ENCODE data around the gene BNIP3.
"Not testable (repeated sequence)": the region's sequence is repeated elsewhere in the genome, so short reads cannot be mapped to it uniquely, and the experiment has no call there.

Gene BNIP3

GRCh38 chr10:131977323-131978096 lies 4.2 kb downstream of the BNIP3 start:
- DNase-seq = no peak

GRCh38 chr10:131975796-131976195 lies 5.9 kb downstream of the BNIP3 start:
- no peak for DNase-seq

GRCh38 chr10:131975003-131975402 lies 6.7 kb downstream of the BNIP3 start:
- DNase-seq = no peak

- no peak for DNase-seq
Measured at GRCh38 chr10:131974034-131974817, 7.5 kb downstream of the BNIP3 start.

- no peak for DNase-seq
Measured at GRCh38 chr10:131973160-131973951, 8.4 kb downstream of the BNIP3 start.

GRCh38 chr10:131972474-131973071 lies 9.2 kb downstream of the BNIP3 start:
- no peak for DNase-seq

- no peak for DNase-seq
Measured at GRCh38 chr10:131971591-131971990, 10.1 kb downstream of the BNIP3 start.

GRCh38 chr10:131970946-131971345 lies 10.8 kb downstream of the BNIP3 start:
- no peak for DNase-seq

GRCh38 chr10:131968949-131969348 lies 12.8 kb downstream of the BNIP3 start:
- DNase-seq = no peak

- DNase-seq = no peak
Measured at GRCh38 chr10:131964298-131964697, 17.4 kb downstream of the BNIP3 start.

- DNase-seq = no peak
Measured at GRCh38 chr10:131963811-131964210, 17.9 kb downstream of the BNIP3 start.

- no peak for DNase-seq
Measured at GRCh38 chr10:131963350-131963749, 18.4 kb downstream of the BNIP3 start.

- DNase-seq = peak; percentile 83
Measured at GRCh38 chr10:131961777-131962662, 19.7 kb downstream of the BNIP3 start.

- peak; percentile 32 for DNase-seq
Measured at GRCh38 chr10:131961047-131961776, 20.5 kb downstream of the BNIP3 start.

- no peak for DNase-seq
Measured at GRCh38 chr10:131960631-131961046, 21.1 kb downstream of the BNIP3 start.

- DNase-seq = no peak
Measured at GRCh38 chr10:131959841-131960240, 21.9 kb downstream of the BNIP3 start.

GRCh38 chr10:131955591-131956340 lies 26.0 kb downstream of the BNIP3 start:
- DNase-seq = no peak

- DNase-seq = no peak
Measured at GRCh38 chr10:131954356-131954965, 27.3 kb downstream of the BNIP3 start.

- DNase-seq = not testable (repeated sequence)
Measured at GRCh38 chr10:131949908-131950307, 31.8 kb downstream of the BNIP3 start.

Data from NCI-H2171 treated with DMSO at 0.1 percent for 48 hours (cell line).